Activated CD4-positive, CD25-positive, alpha-beta regulatory T cell treated with anti-CD3 and anti-CD28 coated beads, Interleukin-2, amount 50 U/mL, for 72 hours (primary cell): ENCODE measurements around the gene DUOX2.
"Not testable (repeated sequence)": the region's sequence is repeated elsewhere in the genome, so short reads cannot be mapped to it uniquely, and the experiment has no call there.

Experiments
- DNase-seq: peaks from one replicate; pipeline ENCODE4 v3.0.0; 2021

The DUOX2 gene

DNA sequence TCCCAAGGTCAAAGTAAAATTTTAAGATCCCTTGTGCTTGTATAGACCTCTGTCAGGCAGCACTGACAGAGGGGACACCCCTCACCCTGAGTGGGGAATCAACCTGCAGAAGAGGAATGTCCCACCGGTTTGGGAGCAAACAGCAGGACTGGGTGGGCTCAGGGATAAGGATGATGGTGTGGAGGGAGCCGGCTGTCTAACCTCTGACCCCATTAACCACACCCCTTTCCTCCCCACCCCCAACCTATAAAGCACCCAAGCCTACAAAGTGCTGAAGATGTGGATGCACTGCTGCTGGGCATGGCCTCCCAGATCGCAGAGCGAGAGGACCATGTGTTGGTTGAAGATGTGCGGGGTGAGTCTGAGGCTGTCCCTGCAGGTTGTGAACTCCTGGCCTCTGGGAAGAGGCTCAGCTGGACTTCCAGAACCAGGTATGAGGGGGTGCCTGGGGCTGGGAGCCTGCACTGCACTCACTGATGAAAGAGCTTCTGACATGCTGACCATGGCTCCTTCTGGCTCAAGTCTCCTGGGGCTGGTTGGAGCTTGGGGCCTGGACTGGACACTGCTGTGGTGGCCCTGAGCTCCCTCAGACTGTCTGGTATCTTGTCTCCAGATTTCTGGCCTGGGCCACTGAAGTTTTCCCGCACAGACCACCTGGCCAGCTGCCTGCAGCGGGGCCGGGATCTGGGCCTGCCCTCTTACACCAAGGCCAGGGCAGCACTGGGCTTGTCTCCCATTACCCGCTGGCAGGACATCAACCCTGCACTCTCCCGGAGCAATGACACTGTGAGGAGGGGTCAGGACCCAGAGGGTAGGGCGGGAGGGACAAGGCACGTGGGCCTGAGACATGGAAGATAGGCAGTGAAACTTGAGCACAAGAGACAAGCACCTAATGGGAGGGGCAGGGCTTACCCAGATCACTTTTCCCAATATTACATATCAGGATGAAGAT is 25.1 kb upstream of the DUOX2 start:
- DNase-seq: no peak

DNA sequence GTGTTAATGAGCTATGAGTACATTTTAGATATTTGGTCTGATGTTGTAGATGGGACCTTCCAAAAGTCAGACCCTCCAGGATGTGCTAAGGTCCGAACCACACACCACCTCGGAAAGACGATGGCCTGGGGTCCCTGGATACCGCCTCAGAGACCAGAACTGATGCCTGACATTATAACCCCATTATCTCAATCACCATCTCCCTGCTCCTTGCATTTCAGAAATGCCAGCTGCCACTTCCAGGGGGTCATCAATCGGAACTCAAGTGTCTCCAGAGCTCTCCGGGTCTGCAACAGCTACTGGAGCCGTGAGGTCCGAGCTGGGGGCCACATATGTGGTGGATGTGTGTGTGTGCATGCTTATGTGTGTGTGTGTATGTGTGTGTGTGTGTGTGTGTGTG is 23.7 kb upstream of the DUOX2 start:
- DNase-seq: no peak

DNA sequence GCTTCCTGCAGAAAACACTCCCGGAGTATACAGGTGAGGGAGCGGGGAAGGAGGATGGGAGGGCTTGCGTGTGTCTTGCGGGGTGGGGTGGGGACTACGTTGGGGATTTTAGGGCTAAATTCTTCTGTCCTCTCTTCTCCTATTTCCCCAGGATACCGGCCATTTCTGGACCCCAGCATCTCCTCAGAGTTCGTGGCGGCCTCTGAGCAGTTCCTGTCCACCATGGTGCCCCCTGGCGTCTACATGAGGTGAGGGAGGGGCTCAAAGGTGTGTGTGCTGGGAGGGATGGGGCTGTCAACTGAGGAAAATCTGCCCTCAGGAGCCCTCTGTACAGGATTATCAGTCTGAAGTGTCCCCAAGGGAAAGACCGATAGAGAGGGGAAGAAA is 22.4 kb upstream of the DUOX2 start:
- DNase-seq: no peak

DNA sequence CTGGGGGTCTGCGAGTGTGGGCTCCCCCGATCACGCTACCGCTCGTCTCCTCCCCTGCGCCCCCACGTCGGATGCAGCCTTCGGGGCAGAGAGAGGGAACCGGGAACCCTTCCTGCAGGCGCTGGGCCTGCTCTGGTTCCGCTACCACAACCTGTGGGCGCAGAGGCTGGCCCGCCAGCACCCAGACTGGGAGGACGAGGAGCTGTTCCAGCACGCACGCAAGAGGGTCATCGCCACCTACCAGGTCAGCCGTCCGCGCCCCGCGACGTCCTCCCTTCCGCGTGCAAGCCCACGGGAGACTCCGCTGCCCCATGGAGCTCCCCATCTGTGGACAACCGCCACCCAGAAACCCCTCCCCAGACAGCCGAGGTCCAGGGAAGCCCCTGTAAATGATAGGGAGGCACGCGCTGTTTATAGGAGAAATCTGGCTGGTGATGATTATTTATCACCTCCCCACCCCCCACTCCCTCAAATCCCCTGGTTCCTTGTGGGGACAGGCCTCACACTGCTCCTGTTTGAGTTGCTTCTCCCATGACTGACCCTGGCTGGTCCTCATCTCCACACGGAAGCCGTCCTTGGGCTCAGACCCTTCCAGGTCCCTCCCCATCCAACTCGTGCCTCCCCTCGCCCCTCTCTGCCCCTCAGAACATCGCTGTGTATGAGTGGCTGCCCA is 21.9 kb upstream of the DUOX2 start:
- DNase-seq: not testable (repeated sequence)

DNA sequence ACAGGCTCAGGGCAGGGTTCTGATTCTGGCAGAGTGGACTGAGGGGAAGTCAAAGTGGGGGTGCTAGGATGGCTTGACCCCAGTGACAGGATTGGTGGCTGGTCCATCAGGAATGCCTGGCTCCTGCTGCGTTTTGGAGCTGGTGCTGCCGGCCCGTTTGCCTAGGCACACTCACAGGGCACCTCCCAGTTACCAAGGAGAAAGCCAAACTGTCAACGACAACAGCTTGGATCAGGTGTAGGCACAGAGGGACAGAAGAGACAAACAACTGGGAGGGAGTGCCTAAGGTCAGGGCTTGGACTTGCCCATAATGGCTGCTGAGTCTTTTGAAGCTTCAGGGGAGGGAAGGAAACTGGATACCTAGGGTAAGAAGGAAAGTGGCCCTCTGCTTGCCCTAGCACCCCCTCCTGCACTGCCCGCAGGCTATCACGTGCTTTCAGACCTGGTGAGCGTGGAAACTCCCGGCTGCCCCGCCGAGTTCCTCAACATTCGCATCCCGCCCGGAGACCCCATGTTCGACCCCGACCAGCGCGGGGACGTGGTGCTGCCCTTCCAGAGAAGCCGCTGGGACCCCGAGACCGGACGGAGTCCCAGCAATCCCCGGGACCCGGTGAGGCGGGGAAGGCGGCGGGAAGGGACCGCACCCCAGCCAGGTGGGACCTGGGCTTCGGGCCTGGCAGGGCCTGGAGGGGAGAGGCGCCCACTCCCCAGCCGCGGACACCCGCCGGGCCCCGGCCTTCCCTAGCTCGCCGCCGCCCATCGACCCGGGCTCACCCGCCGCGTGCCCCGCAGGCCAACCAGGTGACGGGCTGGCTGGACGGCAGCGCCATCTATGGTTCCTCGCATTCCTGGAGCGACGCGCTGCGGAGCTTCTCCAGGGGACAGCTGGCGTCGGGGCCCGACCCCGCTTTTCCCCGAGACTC is 21.0 kb upstream of the DUOX2 start:
- DNase-seq: no peak

DNA sequence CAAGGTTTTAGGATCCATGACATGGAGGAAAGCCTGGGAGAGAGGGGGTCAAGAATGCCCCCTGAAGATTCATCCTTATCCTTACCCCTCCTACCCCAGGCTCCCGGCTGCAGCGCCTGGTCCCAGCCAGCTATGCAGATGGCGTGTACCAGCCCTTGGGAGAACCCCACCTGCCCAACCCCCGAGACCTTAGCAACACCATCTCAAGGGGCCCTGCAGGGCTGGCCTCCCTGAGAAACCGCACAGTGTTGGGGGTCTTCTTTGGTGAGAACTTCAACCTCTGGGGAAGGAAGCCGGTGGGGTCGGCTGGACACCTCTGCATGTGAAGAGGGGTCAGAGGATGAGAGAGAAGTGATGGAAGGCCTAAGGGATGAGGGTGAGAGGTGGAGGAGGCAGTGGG is 20.1 kb upstream of the DUOX2 start:
- DNase-seq: no peak

DNA sequence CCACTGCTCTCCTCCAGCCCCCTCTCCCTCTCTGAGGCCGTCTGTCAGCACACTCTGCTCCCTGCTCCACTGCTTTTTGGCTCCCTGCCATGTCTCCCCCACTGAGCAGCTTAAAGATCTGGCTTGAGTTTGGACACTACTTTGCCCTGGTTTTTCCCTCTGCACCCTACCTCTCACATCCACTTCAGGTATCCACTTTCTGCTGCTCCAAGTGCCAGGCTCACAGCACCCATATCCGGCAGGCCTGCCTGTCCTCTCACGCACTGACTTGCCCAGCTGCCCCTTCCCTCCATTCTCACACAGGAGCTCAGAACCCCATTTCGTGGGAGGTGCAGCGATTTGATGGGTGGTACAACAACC is 19.6 kb upstream of the DUOX2 start:
- DNase-seq: no peak

DNA sequence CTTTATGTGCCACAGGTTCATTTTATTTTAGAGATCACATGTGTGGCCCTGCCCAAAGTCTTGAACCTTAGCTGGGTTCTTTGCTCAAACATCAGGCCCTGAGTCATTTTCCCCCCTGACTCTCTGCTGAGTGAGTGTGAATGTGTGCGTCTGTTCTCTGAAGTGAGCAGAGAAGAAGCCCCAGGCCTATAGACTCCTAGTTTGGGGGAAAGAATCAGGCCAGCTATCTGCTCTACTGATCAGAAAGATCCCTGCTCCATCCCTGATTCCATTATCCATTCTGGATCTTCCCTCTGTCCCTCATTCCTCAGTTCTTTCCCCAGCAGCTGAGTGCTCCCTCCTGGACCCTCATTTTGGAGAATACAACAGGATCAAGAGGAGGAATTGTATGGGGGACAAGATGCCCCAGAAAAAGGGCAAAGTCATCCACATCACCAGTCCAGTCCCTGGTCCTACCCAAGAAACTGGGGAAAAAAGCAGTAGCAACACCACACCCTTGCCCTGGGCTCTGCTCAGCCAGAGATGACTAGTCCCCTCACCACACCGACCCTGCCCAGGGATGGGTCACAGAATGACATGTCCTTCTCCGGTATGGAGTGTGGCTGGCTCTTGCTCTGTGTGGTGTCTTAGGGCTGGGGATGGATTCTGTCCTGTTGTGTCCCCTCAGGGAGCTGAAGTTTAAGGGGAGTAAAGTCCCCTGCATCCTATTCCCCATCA is 19.0 kb upstream of the DUOX2 start:
- no peak for DNase-seq

DNA sequence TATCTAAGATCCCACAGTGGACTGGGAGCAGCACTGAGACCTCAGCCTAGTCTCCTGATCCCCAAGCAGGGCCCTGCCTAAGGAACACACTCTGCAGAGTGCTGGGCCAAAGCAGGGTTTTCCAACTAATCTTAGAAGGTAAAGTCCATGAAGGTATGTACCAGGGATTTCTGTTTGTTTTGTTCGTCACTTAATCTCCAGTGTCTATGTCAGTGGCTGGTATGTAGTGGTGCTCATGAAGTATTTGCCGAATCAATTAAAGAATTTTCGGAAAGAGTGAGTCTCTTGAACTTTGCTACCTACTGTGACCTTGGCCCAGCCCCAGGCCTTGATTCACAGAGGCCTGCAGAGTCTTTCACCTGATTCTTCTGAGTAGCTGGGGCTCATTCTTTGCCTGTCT is 17.5 kb upstream of the DUOX2 start:
- DNase-seq: no peak

DNA sequence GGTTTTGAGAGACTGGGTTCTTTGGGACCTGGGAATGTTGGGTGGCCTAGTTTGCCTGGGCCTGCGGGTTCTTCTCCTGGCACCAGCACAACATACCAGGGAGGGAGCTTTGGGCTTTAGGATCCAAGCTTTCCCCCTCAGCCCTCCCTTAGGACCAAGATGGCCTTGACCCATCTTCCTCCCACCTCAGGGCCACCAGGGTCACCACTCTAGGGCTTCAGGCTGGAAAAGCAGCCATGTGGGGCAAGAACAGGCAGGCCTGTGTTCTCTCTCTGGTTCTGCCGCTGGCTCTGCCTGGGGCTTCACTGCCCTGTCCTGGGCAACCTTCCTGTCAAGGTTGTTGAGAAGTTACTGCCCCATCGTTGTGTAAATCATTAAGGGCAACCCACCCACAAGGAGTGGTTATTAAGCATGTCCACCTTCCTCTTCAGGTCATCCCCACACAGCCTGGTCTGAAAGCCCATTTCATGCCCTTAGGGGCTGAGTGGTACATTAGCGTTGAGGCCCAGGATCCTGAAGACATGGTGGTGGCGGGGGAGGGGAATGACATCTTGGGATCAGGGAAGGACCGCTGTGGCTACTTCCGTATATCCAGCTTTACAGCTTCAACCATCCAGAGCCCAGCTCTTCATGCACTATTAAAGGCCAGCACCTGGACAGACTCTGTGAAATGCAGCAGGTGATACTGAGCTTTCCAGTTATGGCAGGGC is 16.5 kb upstream of the DUOX2 start:
- no peak for DNase-seq

DNA sequence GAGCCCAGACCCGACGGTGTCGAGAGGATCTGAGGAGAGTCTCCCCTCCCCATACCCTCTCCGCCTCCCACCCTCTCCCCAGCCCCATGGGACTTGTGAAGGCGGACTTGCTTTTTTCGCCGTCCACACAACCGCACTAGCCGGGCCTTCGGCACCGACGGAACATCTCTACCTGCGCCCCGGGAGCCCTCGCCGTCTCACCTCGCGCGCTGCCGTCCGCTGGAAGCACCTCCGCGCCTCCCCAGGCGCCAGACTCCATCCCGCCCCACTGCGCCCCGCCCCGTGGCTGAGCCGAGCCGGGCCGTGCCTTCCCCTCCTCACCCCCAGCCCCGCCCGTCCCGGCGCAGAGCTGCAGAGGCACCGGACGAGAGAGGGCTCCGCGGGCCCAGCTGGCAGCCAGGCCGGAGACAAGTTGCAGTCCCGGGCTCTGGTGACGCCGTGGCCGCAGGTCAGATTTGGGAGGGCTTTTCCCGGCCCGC is 15.7 kb upstream of the DUOX2 start, which contains the start of the genes DUOX1 and DUOXA1:
Gene DUOX1 (plus strand): TSS at position 344 of the 479 bp plus-strand sequence. CDS start 1,973 bp downstream, outside the sequence.
Gene DUOXA1 (minus strand): TSS at position 229 of the 479 bp plus-strand sequence. CDS start 6,865 bp downstream, outside the sequence.
- DNase-seq: no peak

DNA sequence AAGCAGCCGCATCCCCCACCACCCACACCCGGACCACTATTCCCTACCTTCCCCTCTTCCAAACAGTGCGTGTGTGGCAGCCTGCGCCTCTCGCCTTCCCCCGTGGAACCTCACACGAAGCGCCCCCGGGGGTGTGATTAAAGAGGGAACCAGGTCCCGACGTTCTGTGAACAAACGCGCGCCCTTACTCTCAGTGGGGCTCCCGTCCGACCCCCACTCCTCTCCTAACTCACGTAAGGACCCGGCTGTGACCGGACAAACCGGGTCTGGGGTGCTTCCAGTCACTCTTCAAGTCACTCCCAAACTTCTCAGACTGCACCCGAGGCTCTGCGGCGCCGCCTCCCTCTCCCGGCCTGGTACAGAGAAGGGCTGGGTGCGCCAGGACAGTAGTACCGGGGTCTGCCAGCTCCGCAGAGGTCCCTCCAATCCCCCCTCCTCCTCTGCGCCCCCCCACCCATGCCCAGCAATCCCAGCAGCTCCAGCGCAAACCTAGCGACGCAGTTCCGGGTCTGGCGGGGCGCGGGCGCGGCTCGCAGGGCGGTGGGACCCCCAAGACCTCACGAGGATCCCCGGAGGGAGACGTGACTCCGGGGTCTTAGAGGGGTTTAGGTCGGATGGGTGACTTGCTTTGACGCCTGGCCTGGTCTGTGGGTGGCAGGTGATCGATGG is 15.1 kb upstream of the DUOX2 start:
- DNase-seq: no peak

DNA sequence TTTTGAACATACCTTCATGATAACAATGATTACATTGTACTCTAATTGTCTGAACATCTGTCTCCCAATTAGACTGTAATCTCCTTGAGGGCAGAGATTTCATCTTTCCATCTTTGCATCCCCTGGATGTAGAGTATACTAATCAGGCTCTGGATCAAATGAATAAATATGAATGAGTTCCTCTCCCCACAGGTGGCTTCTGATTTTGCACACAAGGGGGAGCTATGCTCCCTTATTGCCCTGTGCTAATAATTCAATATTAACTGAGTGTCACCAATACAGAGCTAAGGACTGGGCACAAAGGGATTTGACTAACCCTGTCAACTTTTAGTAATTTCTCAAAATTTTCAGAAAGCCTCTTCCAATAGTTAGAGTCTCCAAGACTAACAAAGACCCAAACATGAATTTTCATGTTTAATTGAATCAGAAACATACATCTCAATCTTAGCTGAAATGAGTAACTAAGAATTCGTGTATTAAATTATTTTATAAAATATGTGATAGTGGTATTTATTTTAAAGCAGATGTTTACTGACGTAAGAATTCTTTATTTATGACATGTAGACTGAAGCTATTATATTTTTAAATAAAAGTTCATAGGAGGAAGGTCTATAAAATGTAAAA is 12.7 kb upstream of the DUOX2 start:
- no peak for DNase-seq

DNA sequence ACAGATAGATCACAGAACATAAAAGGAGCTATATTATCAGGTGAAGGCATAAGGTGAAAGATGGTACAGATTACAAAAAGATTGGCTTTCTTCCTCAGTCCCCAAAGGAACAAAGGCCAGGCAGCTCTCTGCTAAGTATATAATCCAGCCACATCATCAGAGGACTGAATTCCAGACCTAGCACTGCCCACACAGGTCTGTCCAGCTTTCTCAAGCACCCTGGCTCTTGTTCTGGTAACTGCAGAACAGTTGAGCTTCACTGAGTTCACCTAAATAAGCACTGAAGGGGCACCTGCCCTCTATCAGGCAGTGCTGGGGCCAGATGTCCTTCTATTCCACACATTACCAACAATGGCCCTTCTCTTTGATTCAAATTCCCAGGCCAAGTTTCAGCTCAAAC is 9.4 kb upstream of the DUOX2 start:
- no peak for DNase-seq

DNA sequence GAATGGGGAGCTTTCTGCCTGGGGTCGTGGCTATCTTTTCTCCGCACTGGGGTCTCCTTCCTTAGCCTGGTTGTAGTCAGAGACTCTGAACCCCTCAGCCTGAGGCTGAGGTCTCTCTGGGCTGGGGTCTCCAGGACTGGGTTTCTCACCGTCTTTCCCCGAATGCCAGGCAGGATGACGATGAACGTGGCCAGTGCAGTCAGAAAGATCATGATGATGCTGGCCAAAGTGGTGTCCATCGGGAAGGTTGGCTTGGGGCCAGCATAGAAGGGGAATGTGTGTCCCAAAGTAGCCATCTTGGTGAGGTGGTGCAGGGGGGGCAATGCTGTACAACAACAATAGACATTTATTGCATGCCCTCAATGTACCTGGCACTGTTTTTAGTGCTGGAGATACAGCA is 8.7 kb upstream of the DUOX2 start:
- no peak for DNase-seq

DNA sequence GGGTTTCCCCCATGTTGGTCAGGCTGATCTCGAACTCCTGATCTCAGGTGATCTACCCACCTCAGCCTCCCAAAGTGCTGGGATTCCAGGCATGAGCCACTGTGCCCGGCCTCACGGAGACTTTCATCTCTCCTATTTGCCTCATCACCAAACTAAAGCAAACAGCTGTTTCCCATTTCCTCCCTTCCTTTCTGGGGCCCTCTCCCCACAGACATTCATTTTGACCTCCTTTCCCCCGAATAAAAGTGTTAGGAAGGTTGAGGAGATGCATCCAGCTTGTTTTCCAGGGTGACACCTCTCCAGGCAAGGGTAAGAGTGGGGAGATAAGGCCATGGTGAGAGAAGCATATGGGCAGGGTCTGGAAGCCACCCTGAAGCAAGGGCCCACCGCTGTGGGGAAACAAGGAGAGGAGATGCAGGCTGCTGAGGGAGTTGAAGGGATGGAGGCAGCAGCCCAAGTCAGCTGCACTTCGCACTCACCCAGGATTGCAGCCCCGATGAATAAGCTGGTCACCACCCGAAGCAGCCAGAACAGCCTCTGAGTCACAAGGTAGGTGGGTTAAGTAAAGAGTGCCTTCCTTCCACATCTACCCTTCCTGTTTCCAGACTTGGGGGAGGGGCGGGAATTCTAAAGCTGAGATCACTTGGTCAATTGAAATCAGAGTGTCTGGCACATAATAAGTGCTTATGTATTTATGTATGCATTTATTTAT is 7.9 kb upstream of the DUOX2 start:
- no peak for DNase-seq

DNA sequence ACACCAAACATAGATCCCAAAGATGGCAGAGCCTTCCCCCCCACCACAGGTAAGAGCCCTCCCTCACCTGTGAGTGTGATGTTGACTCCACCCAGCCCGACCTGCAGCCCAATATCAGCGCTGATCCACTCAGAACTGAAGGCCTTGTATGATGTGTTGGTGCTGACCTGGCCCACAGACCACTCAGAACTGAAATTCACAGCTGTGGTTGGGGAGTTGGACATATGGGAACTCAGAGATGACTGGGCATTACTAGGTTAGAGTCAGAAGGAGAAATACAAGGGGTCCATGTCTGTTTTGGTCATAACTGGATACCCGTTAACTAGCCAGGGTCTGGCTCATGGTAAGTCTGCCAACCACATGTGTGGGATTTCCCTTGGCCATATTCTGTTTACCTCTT is 7.0 kb upstream of the DUOX2 start:
- no peak for DNase-seq

DNA sequence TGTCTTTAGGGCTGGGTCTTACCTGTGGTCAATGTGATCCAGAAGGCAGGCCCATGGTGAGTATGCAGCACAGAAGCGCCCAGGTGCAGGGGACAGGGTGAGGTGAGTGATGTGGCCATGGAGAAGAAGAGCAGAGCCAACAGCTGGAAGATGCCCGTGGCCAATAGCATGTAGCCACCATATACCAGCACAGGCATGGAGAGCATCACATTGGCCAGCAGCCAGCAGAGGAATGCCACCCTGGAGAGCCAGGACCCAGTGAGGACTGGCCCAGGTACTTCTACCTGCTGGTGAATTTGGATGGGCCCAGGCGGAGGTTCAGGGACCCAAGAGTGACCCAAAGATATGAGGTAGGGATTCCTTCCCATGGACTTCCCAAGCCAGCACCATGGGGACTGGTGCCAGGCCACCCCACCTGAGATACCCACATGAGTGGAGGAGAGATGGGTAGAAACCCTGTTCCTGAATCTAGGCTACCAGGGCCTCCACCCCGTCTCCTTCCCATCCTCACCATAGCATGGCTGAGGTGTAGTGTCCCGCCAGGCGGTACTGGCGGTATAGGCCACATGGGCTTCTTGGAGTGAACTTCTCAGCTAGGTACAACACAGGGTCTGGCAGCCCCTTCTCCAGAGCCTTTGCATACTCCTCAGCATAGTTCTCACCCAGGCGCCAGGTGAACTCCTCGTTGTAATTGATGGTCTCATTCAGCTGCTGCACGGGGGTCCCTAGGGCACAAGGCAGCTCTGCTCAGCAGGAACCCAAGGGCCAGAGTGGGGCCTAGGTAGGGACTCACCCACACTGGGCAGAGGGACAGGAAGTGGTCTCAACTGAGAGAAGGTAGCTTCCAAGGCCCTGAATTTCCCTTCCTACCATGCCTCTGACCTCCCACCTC is 6.4 kb upstream of the DUOX2 start:
- no peak for DNase-seq

DNA sequence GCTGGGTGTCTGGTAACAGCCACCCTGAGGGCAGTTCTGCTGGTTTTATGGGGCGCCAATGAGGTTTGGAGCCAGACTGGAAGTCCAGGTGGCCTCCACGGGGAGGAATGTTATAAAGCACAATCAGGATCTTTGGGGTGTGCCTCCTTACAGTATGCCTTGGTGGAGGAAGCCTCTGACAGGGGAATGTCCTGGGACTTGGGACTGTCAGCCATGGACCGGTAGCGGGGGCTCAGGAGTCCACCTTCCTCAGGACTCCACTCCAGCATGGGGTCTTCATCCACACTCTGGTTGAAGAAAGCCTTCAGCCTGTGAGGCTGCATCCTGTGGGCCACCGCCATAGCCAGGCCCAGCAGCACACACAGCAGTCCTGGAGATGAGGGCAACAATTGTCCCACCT is 5.0 kb upstream of the DUOX2 start:
- DNase-seq: no peak
